HG03159 (cell line): ENCODE data around the gene SPATC1L.

ENCODE experiments used
- ATAC-seq: cut with Tn5 transposase; IDR thresholded peaks from one replicate; pipeline ENCODE4 v1.9.1; 2021; ENCODE audit warnings: mild to moderate bottlenecking, moderate library complexity; ENCODE audit not compliant: unreplicated experiment

SPATC1L gene

DNA sequence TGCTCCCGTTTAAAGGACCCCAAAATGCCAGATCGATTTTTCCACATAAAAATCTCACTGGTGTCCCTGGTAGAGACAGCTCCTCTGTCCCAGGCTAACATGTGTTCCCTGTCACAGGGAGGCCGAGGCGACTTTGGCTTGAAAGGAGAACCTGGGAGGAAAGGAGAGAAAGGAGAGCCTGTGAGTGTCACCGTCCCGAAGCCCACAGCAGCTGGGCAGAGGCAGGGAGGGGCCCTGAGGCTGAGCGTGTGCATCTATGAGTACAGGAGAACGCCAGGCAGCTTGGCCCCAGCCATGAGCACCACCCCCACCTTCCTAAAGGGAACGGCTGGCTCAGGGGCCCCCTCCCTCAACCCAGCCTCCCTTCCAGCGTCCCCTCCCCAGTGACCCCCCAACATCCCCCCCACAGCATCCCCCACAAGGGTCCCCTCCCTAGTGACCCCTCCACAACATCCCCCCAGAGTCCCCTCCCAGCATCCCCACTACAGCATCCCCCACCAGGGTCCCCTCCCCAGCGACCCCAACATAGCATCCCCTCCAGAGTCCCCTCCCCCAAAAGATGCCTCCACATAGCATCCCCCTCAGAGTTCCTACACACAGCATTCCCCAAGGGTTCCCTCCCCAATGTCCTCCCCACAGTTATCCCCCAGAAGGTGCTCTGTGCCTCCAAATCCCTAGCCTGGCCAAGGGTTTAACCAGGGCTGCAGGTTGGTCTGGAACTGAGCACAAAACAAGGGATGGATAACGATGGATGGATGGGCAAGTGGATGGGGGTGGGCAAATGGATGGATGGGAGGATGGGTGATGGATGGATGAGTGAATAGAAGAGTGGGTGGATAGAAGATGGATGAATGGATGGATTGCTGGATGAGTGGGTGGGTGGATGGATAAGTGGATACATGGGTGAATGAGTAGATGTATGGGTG is 61.2 kb downstream of the SPATC1L start:
- no peak for ATAC-seq

DNA sequence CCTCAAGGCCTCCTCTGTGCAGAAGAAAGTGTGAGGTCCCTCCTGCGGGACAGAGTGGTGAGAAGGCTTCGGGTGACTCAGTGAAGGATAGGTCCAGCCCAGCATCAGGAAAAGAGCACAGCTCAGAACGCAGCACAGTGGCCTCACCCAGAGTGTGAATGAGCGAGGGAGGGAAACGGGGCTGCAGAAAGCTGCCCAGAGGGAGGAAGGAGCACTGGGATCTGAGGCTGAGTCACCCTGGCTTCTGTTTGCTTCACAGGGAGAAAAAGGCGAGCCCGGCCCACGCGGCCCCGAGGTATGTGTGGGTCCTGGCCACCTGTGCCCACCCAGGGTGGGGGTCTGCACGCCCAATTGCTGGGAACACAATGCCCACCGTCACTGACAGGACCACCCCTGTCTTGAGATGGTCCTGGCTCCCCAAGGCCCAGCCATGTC is 62.0 kb downstream of the SPATC1L start:
- no peak for ATAC-seq

DNA sequence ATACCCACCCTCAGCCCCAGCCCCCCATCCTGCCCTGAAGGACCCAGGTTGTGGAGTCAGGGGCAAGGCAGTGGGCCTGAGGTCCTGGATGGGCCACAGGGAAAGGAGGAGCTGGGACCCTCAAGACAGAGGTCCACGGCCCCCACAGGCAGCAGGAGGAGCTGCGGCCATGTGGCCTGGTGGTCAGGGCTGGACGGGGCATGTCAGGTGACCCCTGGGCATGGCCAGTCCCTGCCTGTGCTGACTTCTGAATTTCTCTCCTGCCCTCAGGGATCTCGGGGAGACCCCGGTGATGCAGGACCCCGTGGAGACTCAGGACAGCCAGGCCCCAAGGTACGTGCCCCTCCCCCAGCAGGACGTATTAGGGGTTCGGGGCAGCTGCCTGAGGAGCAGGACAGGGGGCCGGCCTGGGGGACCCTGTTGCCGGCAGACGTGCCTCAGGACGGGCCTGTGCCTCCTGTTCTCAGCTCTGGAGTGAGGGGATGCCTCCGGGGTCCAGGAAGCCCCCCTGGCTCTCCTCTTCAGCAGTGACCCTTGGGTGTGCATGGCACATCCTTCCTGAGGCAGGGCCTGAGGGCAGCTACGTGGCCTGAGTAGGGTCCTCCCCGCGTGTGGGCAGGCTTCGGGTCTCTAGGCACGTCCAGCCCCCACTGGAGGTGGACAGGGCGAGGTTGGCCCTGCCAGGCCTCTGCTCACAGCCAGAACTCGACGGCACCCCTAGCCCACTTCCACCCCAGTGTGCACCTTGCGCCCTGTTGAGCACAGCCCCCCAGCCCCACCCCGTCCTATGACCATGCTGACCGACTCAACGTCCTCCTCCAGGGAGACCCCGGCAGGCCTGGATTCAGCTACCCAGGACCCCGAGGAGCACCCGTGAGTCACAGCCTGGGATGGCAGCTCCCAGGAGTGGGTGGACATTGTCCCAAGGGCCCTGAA is 62.7 kb downstream of the SPATC1L start:
- ATAC-seq = no peak

DNA sequence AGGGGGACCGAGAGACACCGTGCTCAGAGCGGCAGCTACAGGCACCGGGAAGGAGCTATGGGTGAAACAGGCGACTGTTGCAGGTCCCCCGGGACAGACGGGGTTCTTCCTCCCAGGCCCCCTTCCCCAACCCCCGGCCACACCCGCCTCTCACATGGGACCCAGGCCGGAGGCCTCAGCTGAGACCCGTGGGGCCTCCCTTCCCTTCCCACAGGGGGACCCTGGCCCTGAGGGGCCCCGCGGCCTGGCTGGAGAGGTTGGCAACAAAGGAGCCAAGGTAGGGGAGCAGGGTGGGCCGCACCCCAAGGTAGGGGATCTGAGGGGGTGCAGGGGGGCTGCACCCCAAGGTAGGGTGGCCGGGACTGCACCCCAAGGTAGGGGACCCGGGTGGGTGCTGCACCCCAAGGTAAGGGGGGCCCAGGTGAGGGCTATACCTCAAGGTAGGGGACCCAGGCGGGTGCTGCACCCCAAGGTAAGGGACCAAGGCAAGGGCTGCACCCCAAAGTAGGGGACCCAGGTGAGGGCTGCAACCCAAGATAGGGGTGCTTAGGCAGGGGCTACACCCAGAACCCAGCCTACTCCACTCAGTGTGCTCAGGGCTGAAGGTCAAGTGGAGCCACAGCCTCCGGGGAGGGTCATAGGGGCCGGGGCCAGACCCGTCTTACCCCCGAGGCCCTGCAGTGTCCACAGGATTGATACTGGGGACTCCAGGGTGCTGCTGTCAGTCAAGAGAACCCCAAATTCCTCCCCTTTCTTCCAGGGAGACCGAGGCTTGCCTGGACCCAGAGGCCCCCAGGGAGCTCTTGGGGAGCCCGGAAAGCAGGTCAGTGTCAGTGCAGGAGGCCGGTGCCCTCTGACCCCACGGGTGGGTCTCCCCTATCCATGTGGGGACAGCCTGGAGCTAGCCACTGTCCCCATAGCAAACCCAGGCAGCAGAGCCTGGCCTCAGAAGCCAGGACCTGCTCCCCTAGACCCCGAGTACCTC is 63.7 kb downstream of the SPATC1L start:
- ATAC-seq = no peak

DNA sequence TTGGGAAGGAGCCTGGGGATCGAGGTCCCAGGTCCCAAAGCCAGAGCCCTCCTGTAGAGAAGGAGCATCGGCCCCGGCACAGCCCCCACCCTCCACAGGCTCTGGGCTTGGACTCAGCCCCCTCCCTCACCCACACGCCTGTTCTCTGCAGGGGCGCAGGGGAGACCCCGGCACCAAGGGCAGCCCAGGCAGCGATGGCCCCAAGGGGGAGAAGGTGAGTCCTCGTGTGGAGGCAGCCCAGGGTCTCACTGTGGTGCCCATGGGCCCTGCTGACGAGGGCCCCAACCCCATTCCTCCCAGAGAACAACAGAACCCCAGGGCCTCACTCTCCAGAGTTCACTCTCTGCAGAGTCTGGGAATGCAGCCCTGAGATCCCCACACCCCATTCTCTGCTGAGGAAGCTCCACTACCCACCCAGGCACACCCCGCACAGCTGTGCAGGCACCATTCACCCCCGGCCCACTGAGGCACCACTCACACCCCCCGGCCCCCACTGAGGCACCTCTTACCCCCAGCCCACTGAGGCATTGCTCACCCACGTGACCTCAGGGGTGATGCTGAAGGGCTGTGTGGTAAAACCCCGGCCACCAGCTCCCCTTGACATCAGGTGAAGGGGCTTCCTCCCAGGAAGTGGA is 64.5 kb downstream of the SPATC1L start:
- ATAC-seq = no peak

DNA sequence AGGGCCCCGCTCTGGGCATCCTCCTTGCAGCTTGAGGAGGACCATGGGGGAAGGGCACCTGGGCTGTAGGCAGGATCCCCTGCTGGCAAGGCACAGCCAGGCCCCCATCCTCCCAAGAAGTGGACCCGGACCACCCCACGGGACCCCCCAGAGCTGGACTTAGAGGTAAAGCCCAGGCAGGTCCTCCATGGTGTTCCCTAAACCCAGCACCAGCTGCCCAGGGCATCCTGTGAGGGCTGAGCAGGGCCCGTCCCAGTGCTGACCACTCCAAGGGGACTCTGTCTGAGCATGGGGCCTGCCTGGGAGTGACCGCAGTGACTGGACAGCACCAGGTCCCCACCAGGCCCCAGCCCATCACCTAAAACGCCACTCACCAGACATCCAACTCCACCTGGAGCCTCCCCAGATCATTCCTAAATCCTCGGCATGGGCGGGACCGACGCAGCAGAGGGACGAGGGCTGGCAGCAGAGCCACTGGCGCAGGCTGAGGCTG is 65.1 kb downstream of the SPATC1L start:
- ATAC-seq = no peak

DNA sequence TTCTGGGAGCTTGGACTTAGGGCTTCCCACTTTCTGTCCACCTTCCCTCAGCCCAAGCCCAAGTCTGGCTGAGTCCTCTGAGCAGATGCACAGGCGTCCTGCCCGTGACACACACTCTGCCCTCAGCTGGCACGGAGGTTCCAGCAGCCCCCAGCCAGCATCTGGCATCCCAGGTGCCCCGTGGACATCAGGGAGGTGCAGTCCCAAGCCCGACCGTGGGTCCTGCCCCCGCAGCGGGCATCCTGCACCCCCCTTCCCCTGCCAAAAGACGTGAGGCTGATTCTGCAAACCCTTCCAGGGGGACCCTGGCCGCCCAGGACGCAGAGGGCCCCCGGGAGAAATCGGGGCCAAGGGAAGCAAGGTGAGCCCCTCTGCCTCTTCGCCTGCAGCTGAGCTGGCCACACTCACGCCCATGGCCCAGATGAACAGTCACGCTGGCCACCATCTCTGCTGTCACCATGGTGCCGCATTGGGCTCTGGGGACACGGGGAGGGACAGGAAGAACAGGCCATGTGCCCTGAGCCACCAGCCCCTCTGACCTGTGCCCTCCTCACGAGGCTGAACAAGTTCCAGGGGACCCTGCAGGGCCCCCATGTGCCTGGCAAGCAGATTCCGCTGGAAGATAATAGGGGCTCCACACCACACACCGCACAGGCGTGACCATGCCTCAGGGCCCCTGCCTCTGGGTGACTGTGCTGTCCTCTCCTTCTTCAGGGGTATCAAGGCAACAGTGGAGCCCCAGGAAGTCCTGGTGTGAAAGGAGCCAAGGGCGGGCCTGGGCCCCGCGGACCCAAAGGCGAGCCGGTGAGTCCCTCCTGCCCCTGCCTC is 65.7 kb downstream of the SPATC1L start:
- ATAC-seq = no peak

DNA sequence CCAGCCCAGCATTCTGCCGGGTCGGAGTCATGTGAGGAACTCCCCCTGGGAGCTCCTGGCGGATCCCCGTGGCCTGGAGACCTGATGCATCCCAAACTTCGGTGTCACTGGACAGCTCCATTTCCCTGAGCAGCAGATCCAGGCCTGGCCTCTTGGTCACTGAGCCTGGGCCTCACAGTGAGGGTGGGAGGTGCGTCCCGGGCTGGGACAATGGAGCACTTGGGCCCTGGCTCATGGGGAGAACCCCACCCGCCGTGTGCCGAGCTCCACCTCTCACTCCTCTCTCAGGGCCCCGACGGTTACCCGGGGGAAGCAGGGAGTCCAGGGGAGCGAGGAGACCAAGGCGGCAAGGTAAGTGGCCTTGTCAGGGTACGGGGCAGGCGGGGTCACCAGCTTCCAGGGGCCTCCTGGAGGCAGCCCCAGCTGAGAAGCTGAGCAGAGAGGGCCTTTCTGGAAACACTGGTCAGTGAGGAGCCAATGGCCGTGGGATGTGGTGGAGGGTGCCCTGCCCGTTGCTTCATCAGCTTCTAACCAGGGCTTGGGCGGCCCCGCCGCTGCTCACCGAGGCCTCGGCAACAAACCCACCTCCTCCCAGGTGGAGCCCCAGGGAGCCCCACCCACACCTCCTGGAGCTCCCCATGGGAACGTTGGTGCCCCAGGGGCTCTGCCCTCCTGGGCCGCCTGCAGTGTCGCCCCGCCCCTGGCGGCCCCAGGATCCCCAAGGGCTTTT is 66.5 kb downstream of the SPATC1L start:
- ATAC-seq = no peak

DNA sequence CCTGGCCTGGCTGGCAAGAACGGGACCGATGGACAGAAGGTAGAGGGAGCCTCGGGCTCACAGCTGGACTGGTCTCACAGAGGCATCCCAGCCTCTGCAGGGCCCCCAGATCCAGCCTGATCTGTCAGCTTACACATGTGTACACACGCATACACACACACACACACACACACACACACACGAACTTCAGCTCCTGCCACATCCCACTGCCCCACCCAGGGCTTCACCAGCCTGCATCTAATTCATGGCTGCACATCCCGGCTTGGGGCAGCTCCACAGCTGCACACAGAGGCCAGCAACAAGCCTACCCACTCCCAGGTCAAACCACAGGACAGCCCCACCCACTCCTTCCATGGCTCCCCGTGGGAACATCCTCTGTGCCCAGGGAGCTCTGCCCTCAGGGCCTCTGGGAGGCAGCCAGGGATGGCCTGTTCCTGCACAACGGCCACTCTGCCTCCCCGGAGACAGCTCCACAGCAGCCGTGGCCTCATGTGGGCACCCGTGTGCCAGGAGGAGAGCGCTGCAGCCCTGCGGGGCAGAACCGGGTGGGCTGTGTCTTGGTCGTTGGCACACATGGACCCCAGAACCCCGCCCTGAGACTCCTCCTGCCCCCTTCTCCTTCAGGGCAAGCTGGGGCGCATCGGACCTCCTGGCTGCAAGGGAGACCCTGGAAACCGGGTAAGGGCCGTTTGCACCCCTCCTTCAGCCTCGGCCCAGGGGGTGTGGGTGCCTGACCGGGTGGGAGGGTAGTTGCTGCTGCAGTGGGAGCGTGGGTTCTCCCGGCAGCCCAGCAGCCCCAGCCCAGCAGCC is 67.3 kb downstream of the SPATC1L start:
- ATAC-seq = no peak

DNA sequence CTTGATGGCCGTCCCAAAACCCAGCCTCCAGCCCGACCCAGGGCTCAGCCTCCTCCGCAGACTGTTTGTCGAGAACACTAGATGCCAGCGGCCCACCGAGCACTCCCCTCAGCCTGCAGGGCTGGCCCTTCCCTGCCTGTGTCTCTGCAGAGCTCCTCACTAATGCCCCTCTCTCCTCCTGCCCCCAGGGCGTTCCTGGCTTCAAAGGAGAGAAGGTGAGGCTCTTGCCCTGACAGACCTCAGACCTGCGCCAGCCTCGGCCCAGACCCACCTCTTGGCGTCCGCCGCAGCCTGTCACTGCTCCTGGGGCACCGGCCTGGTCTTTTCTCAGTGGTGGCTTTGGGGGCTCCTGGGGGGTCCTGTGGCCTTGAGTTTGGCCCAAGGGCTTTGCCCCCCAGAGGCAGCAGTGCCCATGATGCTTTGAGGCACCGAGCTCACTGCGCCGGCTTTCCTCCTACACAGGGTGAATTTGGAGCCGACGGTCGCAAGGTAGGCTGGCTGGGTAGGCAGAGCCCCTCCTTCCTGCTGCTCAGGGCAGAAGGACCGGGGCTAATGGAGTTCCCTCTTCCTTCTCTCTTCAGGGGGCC is 68.0 kb downstream of the SPATC1L start:
- no peak for ATAC-seq

DNA sequence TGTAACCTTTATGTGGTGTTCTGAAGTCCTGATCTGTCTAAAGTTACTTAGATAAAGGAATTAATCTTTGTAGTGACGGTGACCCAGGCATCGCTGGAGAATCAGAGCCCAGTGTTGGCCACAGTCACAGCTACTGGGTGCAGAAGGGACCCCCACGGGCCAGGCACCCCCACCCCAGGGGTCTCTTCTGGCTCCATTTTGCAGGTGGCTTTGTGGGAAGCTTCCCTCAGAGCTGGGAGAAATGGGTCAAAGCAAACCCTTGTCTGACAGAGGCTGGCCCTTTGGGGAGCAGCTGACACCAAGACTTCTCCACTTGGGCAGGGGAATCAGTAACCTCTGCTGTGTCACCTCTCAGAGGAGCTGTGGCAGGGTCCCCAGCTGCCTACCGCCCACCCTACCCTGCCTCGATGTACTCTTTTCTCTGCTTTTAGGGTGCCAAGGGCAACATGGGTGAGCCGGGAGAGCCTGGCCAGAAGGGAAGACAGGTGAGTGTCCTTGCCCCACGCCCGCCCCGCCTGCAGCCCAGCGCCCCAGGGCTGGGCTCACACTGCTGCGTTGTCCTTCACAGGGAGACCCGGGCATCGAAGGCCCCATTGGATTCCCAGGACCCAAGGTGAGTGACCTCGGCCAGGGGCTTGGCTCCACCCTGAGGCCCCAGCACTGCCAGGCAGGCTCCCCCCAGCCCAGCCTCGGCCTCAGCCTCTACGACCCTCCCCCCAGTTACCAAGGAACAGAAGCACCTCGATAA is 68.6 kb downstream of the SPATC1L start:
- ATAC-seq = no peak

DNA sequence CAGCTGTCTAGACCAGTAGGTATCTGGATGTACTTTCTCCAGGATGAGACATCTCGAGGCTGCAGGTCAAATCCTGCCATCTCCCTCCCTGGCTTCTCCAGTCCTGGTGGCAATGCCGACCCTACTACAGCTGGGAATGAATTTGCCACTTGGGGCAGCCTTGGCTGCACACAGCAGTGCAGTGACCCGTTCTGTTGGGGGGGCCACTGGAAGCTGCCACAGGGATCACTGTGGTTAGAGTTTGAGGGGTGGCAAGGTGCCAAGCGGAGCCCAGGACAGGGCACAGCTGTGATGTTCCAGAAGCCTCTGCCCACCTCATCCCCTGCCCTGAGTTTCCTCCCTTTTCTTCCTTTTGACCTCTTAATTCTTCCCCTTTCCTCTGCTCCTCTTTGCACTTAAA is 69.3 kb downstream of the SPATC1L start:
- no peak for ATAC-seq

DNA sequence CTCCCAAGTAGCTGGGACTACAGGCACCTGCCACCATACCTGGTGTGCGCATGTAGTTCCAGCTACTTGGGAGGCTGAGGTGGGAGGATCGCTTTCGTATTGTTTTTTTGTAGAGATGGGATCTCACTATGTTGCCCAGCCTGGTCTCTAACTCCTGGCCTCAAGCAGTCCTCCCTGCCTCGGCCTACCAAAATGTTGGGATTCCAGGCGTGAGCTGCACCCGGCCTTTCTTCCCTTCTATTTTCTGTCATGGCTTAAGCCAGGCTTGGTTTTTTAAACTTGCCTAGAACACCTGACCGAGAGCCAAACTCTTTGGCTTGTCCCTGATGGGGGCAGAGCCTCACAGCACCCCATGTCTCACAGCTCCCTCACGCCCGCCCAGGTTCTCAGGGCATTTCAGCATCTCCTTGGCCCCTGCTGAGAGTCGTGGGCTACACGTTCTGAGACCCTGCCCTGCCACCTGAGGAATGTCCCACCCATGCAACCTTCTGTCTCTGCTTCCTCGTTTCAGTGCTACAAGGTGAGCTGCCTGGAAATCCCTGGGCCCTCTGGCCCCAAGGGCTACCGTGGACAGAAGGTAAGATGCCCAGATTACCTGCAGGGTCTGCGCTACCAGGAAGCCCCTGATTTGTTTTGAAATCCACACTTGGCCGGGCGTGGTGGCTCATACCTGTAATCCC is 70.6 kb downstream of the SPATC1L start:
- ATAC-seq = no peak

DNA sequence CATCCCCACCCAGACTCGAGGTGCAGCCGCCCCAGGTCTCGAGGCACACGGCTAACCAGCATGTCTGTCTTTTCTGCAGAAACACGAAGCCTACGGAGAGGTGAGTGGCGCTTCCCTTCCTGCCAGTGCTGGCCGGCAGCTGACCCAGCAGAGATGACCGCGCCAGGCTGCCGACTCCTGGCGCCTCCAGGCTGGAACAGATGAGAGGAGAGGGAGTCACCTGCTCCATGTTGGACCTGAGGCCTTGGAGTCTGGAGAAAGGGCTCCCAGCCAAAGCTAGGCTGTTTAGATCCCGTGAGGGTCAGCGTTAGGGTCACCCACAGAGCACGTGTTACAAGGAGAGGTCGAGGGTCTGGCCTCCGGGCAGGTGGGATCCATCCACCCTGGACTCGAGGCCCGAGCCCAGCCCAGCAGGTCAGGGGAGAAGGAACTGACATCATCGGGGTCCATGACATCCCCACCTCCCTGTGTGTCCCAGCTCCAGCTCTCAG is 71.5 kb downstream of the SPATC1L start:
- no peak for ATAC-seq

DNA sequence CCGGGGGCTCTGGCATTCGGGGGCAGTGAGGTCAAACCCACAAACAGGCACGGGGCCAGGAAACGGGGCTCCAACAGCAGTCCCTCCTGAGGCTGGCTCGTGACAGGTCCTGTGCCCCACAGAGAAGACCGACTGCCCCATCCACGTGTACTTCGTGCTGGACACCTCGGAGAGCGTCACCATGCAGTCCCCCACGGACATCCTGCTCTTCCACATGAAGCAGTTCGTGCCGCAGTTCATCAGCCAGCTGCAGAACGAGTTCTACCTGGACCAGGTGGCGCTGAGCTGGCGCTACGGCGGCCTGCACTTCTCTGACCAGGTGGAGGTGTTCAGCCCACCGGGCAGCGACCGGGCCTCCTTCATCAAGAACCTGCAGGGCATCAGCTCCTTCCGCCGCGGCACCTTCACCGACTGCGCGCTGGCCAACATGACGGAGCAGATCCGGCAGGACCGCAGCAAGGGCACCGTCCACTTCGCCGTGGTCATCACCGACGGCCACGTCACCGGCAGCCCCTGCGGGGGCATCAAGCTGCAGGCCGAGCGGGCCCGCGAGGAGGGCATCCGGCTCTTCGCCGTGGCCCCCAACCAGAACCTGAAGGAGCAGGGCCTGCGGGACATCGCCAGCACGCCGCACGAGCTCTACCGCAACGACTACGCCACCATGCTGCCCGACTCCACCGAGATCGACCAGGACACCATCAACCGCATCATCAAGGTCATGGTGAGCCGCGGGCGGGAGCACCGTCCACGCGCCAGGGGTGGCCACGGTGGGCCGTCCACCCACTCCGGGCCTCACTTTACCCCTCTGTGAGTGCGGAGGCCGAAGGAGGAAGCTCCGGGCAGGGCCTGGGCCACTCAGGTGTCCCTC is 72.2 kb downstream of the SPATC1L start:
- ATAC-seq = no peak
